Endodermal cell (in vitro differentiated cells): ENCODE data around the gene SMG6. TPM values are rescaled to one million over a fixed set of nuclear protein-coding genes. Genes with fewer than 3 reads are reported as not detected.

Experiments used
- DNase-seq: peaks from one replicate; pipeline ENCODE4 v3.0.0-alpha.2; 2017
- H3K27ac ChIP-seq: 2 replicates; pipeline ENCODE4 v1.5.1; 2013; ENCODE audit warnings: mild to moderate bottlenecking, low read depth, low read length, moderate library complexity
- H3K27me3 ChIP-seq: 2 replicates; pipeline ENCODE4 v1.6.1; 2013; ENCODE audit warnings: mild to moderate bottlenecking, low read length, moderate library complexity; ENCODE audit not compliant: insufficient read depth, control insufficient read depth, poor library complexity, severe bottlenecking
- H3K36me3 ChIP-seq: 2 replicates; pipeline ENCODE4 v1.7.0; 2013; ENCODE audit warnings: mild to moderate bottlenecking, low read length, moderate library complexity; ENCODE audit not compliant: control insufficient read depth, insufficient read depth
- H3K4me1 ChIP-seq: one replicate; pipeline ENCODE4 v1.7.0; 2013; ENCODE audit warnings: low read length; ENCODE audit not compliant: control insufficient read depth, insufficient read depth
- H3K4me3 ChIP-seq: 2 replicates; pipeline ENCODE4 v1.5.1; 2013; ENCODE audit warnings: mild to moderate bottlenecking, low read length, moderate library complexity
- H3K9ac ChIP-seq: 2 replicates; pipeline ENCODE4 v1.6.1; 2013; ENCODE audit warnings: mild to moderate bottlenecking, low read length, moderate library complexity; ENCODE audit not compliant: poor library complexity, severe bottlenecking; ENCODE audit errors: extremely low read depth
- H3K9me3 ChIP-seq: 2 replicates; pipeline ENCODE4 v1.6.1; 2013; ENCODE audit warnings: mild to moderate bottlenecking, low read length, moderate library complexity; ENCODE audit not compliant: control insufficient read depth
- H3K27ac Mint-ChIP-seq: 2 replicates; pipeline ENCODE4 v1.8.0; 2020; ENCODE audit warnings: mixed read lengths
- H3K27me3 Mint-ChIP-seq: 2 replicates; pipeline ENCODE4 v1.8.0; 2021; ENCODE audit warnings: mild to moderate bottlenecking, mixed read lengths; ENCODE audit not compliant: insufficient read depth
- H3K36me3 Mint-ChIP-seq: 2 replicates; pipeline ENCODE4 v1.8.0; 2020; ENCODE audit warnings: low read depth, mixed read lengths
- H3K4me1 Mint-ChIP-seq: 2 replicates; pipeline ENCODE4 v1.8.0; 2020; ENCODE audit warnings: mixed read lengths
- H3K4me3 Mint-ChIP-seq: 2 replicates; pipeline ENCODE4 v1.8.0; 2020; ENCODE audit warnings: mild to moderate bottlenecking, moderate library complexity, mixed read lengths
- H3K9me3 Mint-ChIP-seq: 2 replicates; pipeline ENCODE4 v1.8.0; 2020; ENCODE audit warnings: mild to moderate bottlenecking, mixed read lengths
- whole genome bisulfite sequencing, 2 experiments: methylation state at CpG; one replicate each; pipeline versions ENCODE4 v1.1.5 to v1.1.7; 2013; ENCODE audit warnings: missing lambda C conversion rate in 2 of 2, mixed read lengths in 1 of 2; ENCODE audit not compliant: insufficient coverage in 1 of 2, insufficient read length in 1 of 2; 5-methylcytosine and 5-hydroxymethylcytosine counted together
- total RNA-seq, 2 donors: library from RNA; stranded (reverse); fragmentation: NEBNext Ultra II Directional in 1 of 2; extraction: Animal tissue kit (Norgen Biotek cat#: 25700) in 1 of 2; gene quantifications; 2 replicates in 1 of 2; 3 replicates in 1 of 2; pipeline ENCODE4 v1.2.1, GENCODE V29; 2021
- TF ChIP-seq, protein P1 (sequence below): fragments of 200-600 bp; sonication (generic); conservative IDR thresholded peaks from 2 replicates; pipeline ENCODE4 v1.5.0; 2021; ENCODE audit warnings: antibody characterized with exemption, mild to moderate bottlenecking

The SMG6 gene
- total RNA-seq, 2 donors from 2014 or later: 44.3 to 56.7 TPM

DNA sequence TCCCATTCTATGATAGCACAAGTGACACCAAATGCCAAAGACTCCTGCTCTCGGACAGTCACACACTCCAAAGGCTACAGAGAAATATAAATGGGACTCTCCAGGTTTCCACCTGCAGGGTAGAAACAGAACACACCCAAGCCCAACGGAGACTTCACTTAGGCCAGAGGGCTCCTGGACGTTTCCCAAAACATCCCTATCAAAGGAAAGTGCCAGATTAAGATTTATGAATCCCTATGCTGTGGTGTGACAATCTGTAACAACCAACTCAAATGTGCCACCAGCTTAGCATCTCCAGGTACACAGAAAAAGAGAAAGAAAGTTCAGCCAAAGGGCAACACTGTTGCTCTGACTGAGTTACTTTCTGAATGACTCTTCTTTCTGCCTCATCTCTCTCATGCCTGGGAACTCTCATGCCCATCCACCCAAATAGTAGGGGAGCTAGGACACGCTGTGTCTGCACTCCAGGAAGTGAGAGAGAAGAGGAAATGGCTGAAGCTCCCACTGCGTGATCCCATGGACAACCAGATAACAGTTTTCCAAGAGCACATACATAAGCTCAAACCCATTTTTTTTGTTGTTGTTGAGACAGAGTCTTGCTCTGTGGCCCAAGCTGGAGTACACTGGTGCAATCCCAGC, 49.7 kb downstream of the SMG6 start:
- Histone ChIP-seq H3K4me3 (no peak overlapping the region), H3K4me1 (no peaks in the 10 kb centered on the region), H3K9me3 (no peaks in the 10 kb centered on the region), H3K9ac (no peak overlapping the region), H3K36me3 (peaks cover 67% of the 10 kb centered on the region), H3K27ac (no peak overlapping the region), H3K27me3 (no peaks in the 10 kb centered on the region)
- H3K27me3 Mint-ChIP-seq: no peaks in the 10 kb centered on the region
- 89 to 94% methylated on average over 1 to 5 of the region's 5 CpGs for WGBS, 2 experiments
- TF ChIP-seq, protein P1, sequence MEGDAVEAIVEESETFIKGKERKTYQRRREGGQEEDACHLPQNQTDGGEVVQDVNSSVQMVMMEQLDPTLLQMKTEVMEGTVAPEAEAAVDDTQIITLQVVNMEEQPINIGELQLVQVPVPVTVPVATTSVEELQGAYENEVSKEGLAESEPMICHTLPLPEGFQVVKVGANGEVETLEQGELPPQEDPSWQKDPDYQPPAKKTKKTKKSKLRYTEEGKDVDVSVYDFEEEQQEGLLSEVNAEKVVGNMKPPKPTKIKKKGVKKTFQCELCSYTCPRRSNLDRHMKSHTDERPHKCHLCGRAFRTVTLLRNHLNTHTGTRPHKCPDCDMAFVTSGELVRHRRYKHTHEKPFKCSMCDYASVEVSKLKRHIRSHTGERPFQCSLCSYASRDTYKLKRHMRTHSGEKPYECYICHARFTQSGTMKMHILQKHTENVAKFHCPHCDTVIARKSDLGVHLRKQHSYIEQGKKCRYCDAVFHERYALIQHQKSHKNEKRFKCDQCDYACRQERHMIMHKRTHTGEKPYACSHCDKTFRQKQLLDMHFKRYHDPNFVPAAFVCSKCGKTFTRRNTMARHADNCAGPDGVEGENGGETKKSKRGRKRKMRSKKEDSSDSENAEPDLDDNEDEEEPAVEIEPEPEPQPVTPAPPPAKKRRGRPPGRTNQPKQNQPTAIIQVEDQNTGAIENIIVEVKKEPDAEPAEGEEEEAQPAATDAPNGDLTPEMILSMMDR: no peak
- peaks cover 76% of the 10 kb centered on the region for H3K36me3 Mint-ChIP-seq
- H3K4me3 Mint-ChIP-seq: no peak overlapping the region
- H3K9me3 Mint-ChIP-seq: peaks cover 7% of the 10 kb centered on the region
- H3K4me1 Mint-ChIP-seq: no peaks in the 10 kb centered on the region
- no peak for DNase-seq
- H3K27ac Mint-ChIP-seq: no peak overlapping the region

DNA sequence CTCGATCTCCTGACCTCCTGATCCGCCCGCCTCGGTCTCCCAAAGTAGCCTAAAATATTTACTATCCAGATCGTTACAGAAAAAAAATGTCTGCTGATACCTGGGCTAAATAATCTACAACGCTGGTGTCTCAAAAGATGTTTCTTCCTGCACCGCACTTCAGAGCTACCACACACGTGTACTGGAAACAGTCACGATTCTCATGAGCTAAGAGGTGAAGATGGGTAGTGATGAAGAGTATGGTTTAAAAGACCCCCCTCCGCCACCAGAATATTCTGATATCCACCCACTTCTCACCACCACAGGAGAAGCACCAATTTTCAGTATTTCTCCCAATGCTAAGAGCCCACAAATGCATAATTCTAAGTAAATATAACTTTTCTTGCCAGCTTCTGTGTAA, 50.2 kb downstream of the SMG6 start:
- no peaks in the 10 kb centered on the region for H3K4me1 ChIP-seq
- no peaks in the 10 kb centered on the region for H3K9me3 ChIP-seq
- WGBS, 2 experiments: 94% methylated on average over 7 to 10 of the region's 10 CpGs
- TF ChIP-seq, protein P1: no peak
- H3K4me1 Mint-ChIP-seq: no peaks in the 10 kb centered on the region
- no peak overlapping the region for H3K4me3 ChIP-seq
- H3K4me3 Mint-ChIP-seq: no peak overlapping the region
- peaks cover 77% of the 10 kb centered on the region for H3K36me3 Mint-ChIP-seq
- no peak for DNase-seq
- H3K27ac ChIP-seq: no peak overlapping the region
- peaks cover 7% of the 10 kb centered on the region for H3K9me3 Mint-ChIP-seq
- H3K27me3 ChIP-seq: no peaks in the 10 kb centered on the region
- H3K9ac ChIP-seq: no peak overlapping the region
- peaks cover 69% of the 10 kb centered on the region for H3K36me3 ChIP-seq
- H3K27ac Mint-ChIP-seq: no peak overlapping the region
- H3K27me3 Mint-ChIP-seq: no peaks in the 10 kb centered on the region

DNA sequence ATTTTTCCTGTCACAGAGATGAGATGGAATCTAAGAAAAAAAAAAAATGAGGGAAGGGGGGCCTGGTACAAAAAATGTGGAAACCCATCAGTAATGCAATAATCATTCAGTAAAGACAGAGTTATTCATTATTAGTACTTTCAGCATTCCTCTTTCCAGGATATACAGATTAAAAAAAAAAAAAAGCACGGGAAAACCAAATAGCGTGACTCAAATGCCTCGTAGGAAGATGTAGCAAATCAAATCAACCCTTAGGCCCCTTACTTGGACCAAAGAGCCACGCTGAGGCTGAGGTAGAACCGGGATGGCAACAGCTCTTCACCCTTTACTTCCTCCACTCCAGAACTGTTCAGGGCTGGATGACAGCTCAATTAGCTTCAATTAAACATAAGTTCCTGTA, 52.5 kb downstream of the SMG6 start:
- Mint-ChIP-seq H3K36me3 (peaks cover 70% of the 10 kb centered on the region), H3K27ac (no peak overlapping the region), H3K4me1 (no peaks in the 10 kb centered on the region), H3K4me3 (no peak overlapping the region), H3K27me3 (no peaks in the 10 kb centered on the region), H3K9me3 (peaks cover 7% of the 10 kb centered on the region)
- H3K9ac ChIP-seq: no peak overlapping the region
- WGBS, 2 experiments: 95% methylated on average over 5 of the region's 5 CpGs; no CpG with 5 or more reads in 1 of the 2 experiments
- DNase-seq: no peak
- no peaks in the 10 kb centered on the region for H3K27me3 ChIP-seq
- TF ChIP-seq, protein P1: no peak
- H3K36me3 ChIP-seq: peaks cover 79% of the 10 kb centered on the region
- no peak overlapping the region for H3K27ac ChIP-seq
- H3K9me3 ChIP-seq: no peaks in the 10 kb centered on the region
- no peak overlapping the region for H3K4me3 ChIP-seq
- H3K4me1 ChIP-seq: no peaks in the 10 kb centered on the region
